ENCODE measurements around the gene SMIM20.

- TF ChIP-seq, protein P1, sequence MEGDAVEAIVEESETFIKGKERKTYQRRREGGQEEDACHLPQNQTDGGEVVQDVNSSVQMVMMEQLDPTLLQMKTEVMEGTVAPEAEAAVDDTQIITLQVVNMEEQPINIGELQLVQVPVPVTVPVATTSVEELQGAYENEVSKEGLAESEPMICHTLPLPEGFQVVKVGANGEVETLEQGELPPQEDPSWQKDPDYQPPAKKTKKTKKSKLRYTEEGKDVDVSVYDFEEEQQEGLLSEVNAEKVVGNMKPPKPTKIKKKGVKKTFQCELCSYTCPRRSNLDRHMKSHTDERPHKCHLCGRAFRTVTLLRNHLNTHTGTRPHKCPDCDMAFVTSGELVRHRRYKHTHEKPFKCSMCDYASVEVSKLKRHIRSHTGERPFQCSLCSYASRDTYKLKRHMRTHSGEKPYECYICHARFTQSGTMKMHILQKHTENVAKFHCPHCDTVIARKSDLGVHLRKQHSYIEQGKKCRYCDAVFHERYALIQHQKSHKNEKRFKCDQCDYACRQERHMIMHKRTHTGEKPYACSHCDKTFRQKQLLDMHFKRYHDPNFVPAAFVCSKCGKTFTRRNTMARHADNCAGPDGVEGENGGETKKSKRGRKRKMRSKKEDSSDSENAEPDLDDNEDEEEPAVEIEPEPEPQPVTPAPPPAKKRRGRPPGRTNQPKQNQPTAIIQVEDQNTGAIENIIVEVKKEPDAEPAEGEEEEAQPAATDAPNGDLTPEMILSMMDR (conservative IDR thresholded peaks at IDR 0.05; ENCODE audit: low read depth, low read length) = no peak
- no peak for TF ChIP-seq EZH2phosphoT487 (IDR thresholded peaks at IDR 0.05; ENCODE audit: borderline replicate concordance, low read length)
Measured at GRCh38 chr4:25904748-25905082, 9.3 kb upstream of the SMIM20 start.
